Sigmoid colon (tissue), 7 donors: Measurements from ENCODE around the gene MINDY4. TPM values are rescaled to one million over a fixed set of nuclear protein-coding genes. Genes with fewer than 3 reads are reported as not detected.

ENCODE experiments used
- DNase-seq: peaks from one replicate; pipeline ENCODE4 v3.0.0-alpha.2; 2019
- H3K27ac ChIP-seq, 4 donors: fragments of 200-600 bp; sonication (generic); one replicate each; pipeline ENCODE4 v1.5.1; 2016 to 2019; ENCODE audit warnings: mild to moderate bottlenecking in 1 of 4
- H3K27me3 ChIP-seq, 3 donors: fragments of 200-600 bp; sonication (generic); one replicate each; pipeline ENCODE4 v1.5.1; 2019; ENCODE audit warnings: mild to moderate bottlenecking in 1 of 3
- H3K36me3 ChIP-seq, 4 donors: fragments of 200-600 bp; sonication (generic); one replicate each; pipeline ENCODE4 v1.5.1; 2016 to 2019
- H3K4me1 ChIP-seq, 4 donors: fragments of 200-600 bp; sonication (generic); one replicate each; pipeline ENCODE4 v1.5.1; 2017 to 2019
- H3K4me3 ChIP-seq, 4 donors: fragments of 200-600 bp; sonication (generic); one replicate each; pipeline ENCODE4 v1.5.1; 2017 to 2019; ENCODE audit warnings: mild to moderate bottlenecking in 2 of 4, moderate library complexity in 1 of 4
- H3K9me3 ChIP-seq, 4 donors: fragments of 200-600 bp in 3 of 4; sonication (generic) in 3 of 4; one replicate each; pipeline versions ENCODE4 v1.5.1 to v1.6.1; 2013 to 2019
- EP300 ChIP-seq, 4 donors: sonication (generic); formaldehyde crosslinking; IDR thresholded peaks; one replicate each; pipeline ENCODE4 v1.6.1; 2017; ENCODE audit warnings: antibody characterized with exemption in 4 of 4
- POLR2A ChIP-seq, 2 donors: fragments of 450-650 bp; IDR thresholded peaks; one replicate each; pipeline ENCODE4 v1.6.1; 2016; ENCODE audit warnings: antibody characterized with exemption in 2 of 2, mild to moderate bottlenecking in 2 of 2, moderate library complexity in 2 of 2
- POLR2AphosphoS5 ChIP-seq, 4 donors: sonication (generic); formaldehyde crosslinking; IDR thresholded peaks; one replicate each; pipeline ENCODE4 v1.6.1; 2017; ENCODE audit warnings: antibody characterized with exemption in 4 of 4
- WGBS, 2 donors: extraction: QIAGEN DNeasy Blood & Tissue Kit; methylation state at CpG; one replicate each; pipeline ENCODE4 v1.1.7; 2013; 5-methylcytosine and 5-hydroxymethylcytosine counted together
- intact Hi-C: fragments of 100-400 bp; cut with DNase I; formaldehyde crosslinking; loops from one replicate; pipeline ENCODE4 v1.15.1; 2023
- polyA plus RNA-seq, 3 donors: library from polyadenylated mRNA; stranded (reverse); fragments of 200-250 nt; gene quantifications; one replicate each; pipeline ENCODE4 v1.2.3, GENCODE V29; 2013
- total RNA-seq, 4 donors: library from RNA; depleted of rRNA; stranded (reverse); fragments of >200 nt; gene quantifications; one replicate each; pipeline ENCODE4 v1.1.0, GENCODE V29; 2016
- TF ChIP-seq, protein P1 (sequence below), 4 experiments: fragments of 450-650 bp in 3 of 4; fragments of 200-600 bp in 1 of 4; IDR thresholded peaks; one replicate each; pipeline ENCODE4 v1.5.1; 2016 to 2019; ENCODE audit warnings: antibody characterized with exemption in 4 of 4, mild to moderate bottlenecking in 3 of 4, moderate library complexity in 2 of 4
- donor health status: healthy with polysubstance abuse.
- donor health status: Bipolar disorder and iron deficiency.
- donor health status: healthy.

MINDY4 gene
- total and polyA plus RNA-seq, 7 donors: 1.2 to 26.3 (median 9.4) TPM

- H3K4me3 ChIP-seq: peak overlapping the region in 2 of 4 donors; percentile 7 to 9
- 16 to 17% methylated on average over 25 of the region's 25 CpGs for WGBS, 2 donors
- peak; percentile 89 for DNase-seq
Measured at GRCh38 chr7:30938435-30939316, 167.5 kb downstream of the MINDY4 start.

DNA sequence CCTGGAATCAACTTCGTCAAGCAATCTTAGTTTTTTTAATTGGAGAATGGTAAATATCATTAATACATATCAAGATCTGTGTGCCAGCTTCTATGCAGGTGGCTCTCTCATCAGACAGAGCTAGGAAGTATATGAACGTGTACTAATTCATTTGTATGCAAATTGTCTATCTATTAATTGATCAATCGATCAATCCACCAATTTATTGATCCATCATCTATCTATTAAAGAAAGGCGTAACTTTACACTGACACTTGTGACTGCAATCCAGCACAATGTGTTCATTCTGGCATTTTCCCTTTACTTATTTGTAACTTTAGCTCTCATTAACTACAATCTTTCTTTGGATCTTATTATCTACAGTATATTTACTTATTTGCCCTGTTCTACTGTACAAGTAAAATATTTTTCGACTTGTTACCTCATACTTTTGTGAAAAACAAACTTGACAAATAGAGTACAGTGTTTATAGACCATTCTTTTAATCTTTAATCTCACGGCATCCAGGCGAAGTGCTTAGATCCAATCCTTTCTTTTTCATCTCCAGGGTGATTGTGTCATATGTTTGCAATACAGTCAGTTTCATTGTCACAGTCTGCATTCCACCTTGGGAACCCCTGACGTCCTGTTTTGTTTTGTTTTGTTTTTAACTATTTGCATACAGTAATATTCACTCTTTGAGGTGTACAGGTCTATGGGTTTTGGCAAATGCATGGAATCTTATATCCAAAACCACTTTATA lies 170.5 kb downstream of the MINDY4 start:
- Histone ChIP-seq H3K27ac (no peak overlapping the region), H3K27me3 (no peaks in the 10 kb centered on the region), H3K9me3 (no peaks in the 10 kb centered on the region), H3K36me3 (no peaks in the 10 kb centered on the region), H3K4me1 (peaks cover 0 to 7% (median 2%) of the 10 kb centered on the region in 4 donors), H3K4me3 (no peak overlapping the region)
- intact Hi-C loops: no loop called here
- whole genome bisulfite sequencing, 2 donors: 12 to 51% methylated on average over 8 of the region's 8 CpGs
- no peak for TF ChIP-seq POLR2AphosphoS5 (IDR thresholded peaks at IDR 0.05)
- TF ChIP-seq EP300 (IDR thresholded peaks at IDR 0.05): no peak
- no peak for TF ChIP-seq POLR2A (IDR thresholded peaks at IDR 0.05)
- TF ChIP-seq, protein P1, sequence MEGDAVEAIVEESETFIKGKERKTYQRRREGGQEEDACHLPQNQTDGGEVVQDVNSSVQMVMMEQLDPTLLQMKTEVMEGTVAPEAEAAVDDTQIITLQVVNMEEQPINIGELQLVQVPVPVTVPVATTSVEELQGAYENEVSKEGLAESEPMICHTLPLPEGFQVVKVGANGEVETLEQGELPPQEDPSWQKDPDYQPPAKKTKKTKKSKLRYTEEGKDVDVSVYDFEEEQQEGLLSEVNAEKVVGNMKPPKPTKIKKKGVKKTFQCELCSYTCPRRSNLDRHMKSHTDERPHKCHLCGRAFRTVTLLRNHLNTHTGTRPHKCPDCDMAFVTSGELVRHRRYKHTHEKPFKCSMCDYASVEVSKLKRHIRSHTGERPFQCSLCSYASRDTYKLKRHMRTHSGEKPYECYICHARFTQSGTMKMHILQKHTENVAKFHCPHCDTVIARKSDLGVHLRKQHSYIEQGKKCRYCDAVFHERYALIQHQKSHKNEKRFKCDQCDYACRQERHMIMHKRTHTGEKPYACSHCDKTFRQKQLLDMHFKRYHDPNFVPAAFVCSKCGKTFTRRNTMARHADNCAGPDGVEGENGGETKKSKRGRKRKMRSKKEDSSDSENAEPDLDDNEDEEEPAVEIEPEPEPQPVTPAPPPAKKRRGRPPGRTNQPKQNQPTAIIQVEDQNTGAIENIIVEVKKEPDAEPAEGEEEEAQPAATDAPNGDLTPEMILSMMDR (IDR thresholded peaks at IDR 0.05): no peak
- no peak for DNase-seq

More at GRCh38 chr7:30938435-30939316, 167.5 kb downstream of the MINDY4 start:
- peaks cover 0 to 7% (median 2%) of the 10 kb centered on the region in 4 donors for H3K4me1 ChIP-seq
- no peaks in the 10 kb centered on the region for H3K27me3 ChIP-seq
- intact Hi-C loops: loop anchor here (2.0 to 5.0 kb wide), 2 partner anchors 138 to 184 kb away; no protein-coding TSS in a partner anchor
- H3K9me3 ChIP-seq: no peaks in the 10 kb centered on the region
- no peak for TF ChIP-seq EP300 (IDR thresholded peaks at IDR 0.05)
- TF ChIP-seq POLR2A (IDR thresholded peaks at IDR 0.05): no peak
- TF ChIP-seq, protein P1 (IDR thresholded peaks at IDR 0.05): peak; percentile 54 to 98 (median 88)
- H3K36me3 ChIP-seq: no peaks in the 10 kb centered on the region
- no peak overlapping the region for H3K27ac ChIP-seq

Other genes starting within 250 kb of the MINDY4 start
- gene GARS1, start 176.5 kb upstream of the MINDY4 start, total RNA-seq: 10 to 100 TPM; 38.3 to 50.1 (median 45.2) TPM
- 100 to 1,000 TPM in 1 of 3 donors, 10 to 100 TPM in 2; 55.5 to 109 (median 90.1) TPM for gene GARS1, start 176.5 kb upstream of the MINDY4 start, polyA plus RNA-seq
- not detected for gene CRHR2, start 89.0 kb upstream of the MINDY4 start, total RNA-seq
- gene CRHR2, start 89.0 kb upstream of the MINDY4 start, polyA plus RNA-seq: under 1 TPM in 1 of 3 donors, not detected in 2; under 0.01 TPM
- gene INMT, start 19.3 kb upstream of the MINDY4 start, total RNA-seq: 10 to 100 TPM in 3 of 4 donors, 1 to 10 TPM in 1; 5.9 to 39.6 (median 21.9) TPM
- 1 to 10 TPM; 3.7 to 9.6 (median 4.1) TPM for gene INMT, start 19.3 kb upstream of the MINDY4 start, polyA plus RNA-seq
- gene AQP1, start 140.4 kb downstream of the MINDY4 start, total RNA-seq: 100 to 1,000 TPM in 3 of 4 donors, 10 to 100 TPM in 1; 66.0 to 191 (median 146) TPM
- 10 to 100 TPM in 1 of 3 donors, 1 to 10 TPM in 2; 3.7 to 41.8 (median 7.8) TPM for gene AQP1, start 140.4 kb downstream of the MINDY4 start, polyA plus RNA-seq
- not detected for gene GHRHR, start 192.5 kb downstream of the MINDY4 start, total RNA-seq
- gene GHRHR, start 192.5 kb downstream of the MINDY4 start, polyA plus RNA-seq: not detected